GM12864 (cell line): ENCODE data around the gene OPRM1.

Source experiments
- DNase-seq: peaks from one replicate; pipeline ENCODE4 v3.0.0-alpha.2; 2011; ENCODE audit warnings: low read depth
- H3K4me3 ChIP-seq: 2 replicates; pipeline ENCODE4 v1.5.1; 2011; ENCODE audit warnings: mild to moderate bottlenecking, low read depth, low read length, control low read depth
- CTCF ChIP-seq: IDR thresholded peaks from 2 replicates; pipeline ENCODE4 v1.5.1; 2011; ENCODE audit warnings: low read depth, mild to moderate bottlenecking, moderate library complexity, low read length, control low read depth, inconsistent platforms; ENCODE audit errors: missing control alignments

Gene OPRM1

GRCh38 chr6:154010371-154010770 is 28.7 kb upstream of the OPRM1 start:
- no peak overlapping the region for H3K4me3 ChIP-seq
- no peak for TF ChIP-seq CTCF
- DNase-seq = no peak

- TF ChIP-seq CTCF = no peak
- H3K4me3 ChIP-seq = no peak overlapping the region
- no peak for DNase-seq
Measured at GRCh38 chr6:154012852-154013251, 26.2 kb upstream of the OPRM1 start.

GRCh38 chr6:154017786-154018185 is 21.3 kb upstream of the OPRM1 start:
- TF ChIP-seq CTCF = no peak
- DNase-seq = no peak
- no peak overlapping the region for H3K4me3 ChIP-seq

- DNase-seq = no peak
- no peak overlapping the region for H3K4me3 ChIP-seq
- no peak for TF ChIP-seq CTCF
Measured at GRCh38 chr6:154030646-154031045, 8.4 kb upstream of the OPRM1 start.

GRCh38 chr6:154041001-154041400 is 2.0 kb downstream of the OPRM1 start:
- H3K4me3 ChIP-seq = no peak overlapping the region
- DNase-seq = no peak
- no peak for TF ChIP-seq CTCF

- no peak for TF ChIP-seq CTCF
- DNase-seq = no peak
- H3K4me3 ChIP-seq = no peak overlapping the region
Measured at GRCh38 chr6:154053141-154053540, 14.1 kb downstream of the OPRM1 start.

GRCh38 chr6:154056536-154056935 is 17.5 kb downstream of the OPRM1 start:
- DNase-seq = no peak
- TF ChIP-seq CTCF = no peak
- no peak overlapping the region for H3K4me3 ChIP-seq
